Panc1 (cell line): ENCODE data around the gene ADGRA1.

Experiments
- CTCF ChIP-seq: fragments of 450-650 bp; IDR thresholded peaks from 2 replicates; pipeline ENCODE4 v1.5.1; 2017; ENCODE audit warnings: mild to moderate bottlenecking
- REST ChIP-seq, 2 experiments: IDR thresholded peaks; 2 replicates each; pipeline ENCODE4 v1.6.1; 2011 to 2012; ENCODE audit warnings: low read depth in 2 of 2, control low read depth in 1 of 2, low read length in 1 of 2, mild to moderate bottlenecking in 1 of 2, moderate library complexity in 1 of 2; ENCODE audit not compliant: insufficient read depth in 1 of 2

GRCh38 chr10:133125901-133126300, 38.2 kb downstream of the ADGRA1 start:
- TF ChIP-seq REST (IDR thresholded peaks at IDR 0.05; ENCODE audit: insufficient read depth in 1 of 2, low read depth in 2 of 2, low read length in 1 of 2) (no peak), CTCF (no peak)
